GM12874 (cell line): ENCODE measurements around the gene EHMT1.

Experiments
- TF ChIP-seq, protein P1 (sequence below): IDR thresholded peaks from 2 replicates; pipeline ENCODE4 v1.5.1; 2011; ENCODE audit warnings: low read depth, mild to moderate bottlenecking, control low read depth, low read length, moderate library complexity; ENCODE audit not compliant: insufficient read depth

The EHMT1 gene

DNA sequence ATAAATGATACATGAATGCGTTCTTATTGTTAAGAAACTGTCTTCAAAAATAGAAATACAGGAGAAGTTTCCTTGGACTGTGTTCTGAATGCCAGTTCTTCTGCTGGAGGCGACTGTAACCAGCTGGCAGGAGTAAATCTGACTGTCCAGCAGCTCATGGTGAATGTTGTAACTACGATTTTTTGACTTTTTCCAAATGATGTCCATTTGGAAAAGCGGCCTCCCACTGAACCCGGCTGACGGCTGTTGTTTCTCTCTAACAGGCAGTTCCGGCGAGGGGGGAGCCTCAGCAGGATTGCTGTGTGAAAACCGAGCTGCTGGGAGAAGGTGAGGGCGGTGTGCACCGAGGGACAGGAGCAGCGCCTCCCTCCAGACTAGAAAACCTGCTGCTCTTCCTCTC lies 91.9 kb downstream of the EHMT1 start:
- TF ChIP-seq, protein P1, sequence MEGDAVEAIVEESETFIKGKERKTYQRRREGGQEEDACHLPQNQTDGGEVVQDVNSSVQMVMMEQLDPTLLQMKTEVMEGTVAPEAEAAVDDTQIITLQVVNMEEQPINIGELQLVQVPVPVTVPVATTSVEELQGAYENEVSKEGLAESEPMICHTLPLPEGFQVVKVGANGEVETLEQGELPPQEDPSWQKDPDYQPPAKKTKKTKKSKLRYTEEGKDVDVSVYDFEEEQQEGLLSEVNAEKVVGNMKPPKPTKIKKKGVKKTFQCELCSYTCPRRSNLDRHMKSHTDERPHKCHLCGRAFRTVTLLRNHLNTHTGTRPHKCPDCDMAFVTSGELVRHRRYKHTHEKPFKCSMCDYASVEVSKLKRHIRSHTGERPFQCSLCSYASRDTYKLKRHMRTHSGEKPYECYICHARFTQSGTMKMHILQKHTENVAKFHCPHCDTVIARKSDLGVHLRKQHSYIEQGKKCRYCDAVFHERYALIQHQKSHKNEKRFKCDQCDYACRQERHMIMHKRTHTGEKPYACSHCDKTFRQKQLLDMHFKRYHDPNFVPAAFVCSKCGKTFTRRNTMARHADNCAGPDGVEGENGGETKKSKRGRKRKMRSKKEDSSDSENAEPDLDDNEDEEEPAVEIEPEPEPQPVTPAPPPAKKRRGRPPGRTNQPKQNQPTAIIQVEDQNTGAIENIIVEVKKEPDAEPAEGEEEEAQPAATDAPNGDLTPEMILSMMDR, result no peak

DNA sequence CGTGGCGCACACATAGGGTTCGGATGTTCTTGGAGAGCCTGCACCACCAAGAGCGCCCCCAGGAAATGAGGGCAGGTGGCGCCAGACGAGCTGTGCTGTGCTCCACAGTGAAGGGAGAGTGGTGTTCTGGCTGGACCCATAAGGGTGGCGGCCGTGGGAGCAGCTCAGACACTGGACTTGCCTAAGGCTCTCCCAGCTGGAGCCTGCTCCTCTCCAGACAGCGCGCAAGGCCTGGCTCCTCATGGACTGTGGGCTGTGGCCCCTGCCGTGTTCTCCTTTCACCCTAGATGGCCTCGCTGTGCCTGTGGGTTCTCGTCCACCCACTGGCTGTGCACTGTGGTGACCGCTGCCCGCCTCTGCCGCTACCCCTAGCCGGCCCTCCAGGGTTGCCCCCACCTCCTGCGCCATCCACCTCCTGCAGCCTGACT lies 92.9 kb downstream of the EHMT1 start:
- TF ChIP-seq, protein P1, result no peak

- TF ChIP-seq, protein P1, result no peak
Observed at GRCh38 chr9:137715321-137715720, 96.5 kb downstream of the EHMT1 start.

DNA sequence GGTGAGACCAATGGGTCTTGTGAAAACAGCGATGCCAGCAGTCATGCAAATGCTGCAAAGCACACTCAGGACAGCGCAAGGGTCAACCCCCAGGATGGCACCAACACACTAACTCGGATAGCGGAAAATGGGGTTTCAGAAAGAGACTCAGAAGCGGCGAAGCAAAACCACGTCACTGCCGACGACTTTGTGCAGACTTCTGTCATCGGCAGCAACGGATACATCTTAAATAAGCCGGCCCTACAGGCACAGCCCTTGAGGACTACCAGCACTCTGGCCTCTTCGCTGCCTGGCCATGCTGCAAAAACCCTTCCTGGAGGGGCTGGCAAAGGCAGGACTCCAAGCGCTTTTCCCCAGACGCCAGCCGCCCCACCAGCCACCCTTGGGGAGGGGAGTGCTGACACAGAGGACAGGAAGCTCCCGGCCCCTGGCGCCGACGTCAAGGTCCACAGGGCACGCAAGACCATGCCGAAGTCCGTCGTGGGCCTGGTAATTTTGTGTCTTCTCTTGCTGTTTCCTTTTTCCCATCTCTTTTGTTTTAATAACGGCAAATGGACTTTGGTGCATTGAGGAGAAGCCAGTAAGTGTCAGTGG lies 98.0 kb downstream of the EHMT1 start:
- TF ChIP-seq, protein P1, result no peak

- TF ChIP-seq, protein P1, result no peak
Observed at GRCh38 chr9:137717776-137718327, 99.0 kb downstream of the EHMT1 start.

- TF ChIP-seq, protein P1, result no peak
Observed at GRCh38 chr9:137719194-137719593, 100.4 kb downstream of the EHMT1 start.

GRCh38 chr9:137720571-137721110 lies 101.8 kb downstream of the EHMT1 start:
- TF ChIP-seq, protein P1, result no peak
